Tibial nerve (tissue), 4 donors: ENCODE data around the gene INTS13. TPM values are rescaled to one million over a fixed set of nuclear protein-coding genes. Genes with fewer than 3 reads are reported as not detected.

Experiments used
- DNase-seq, 2 donors: peaks; one replicate each; pipeline ENCODE4 v3.0.0-alpha.2; 2019; ENCODE audit warnings: low spot score in 2 of 2
- H3K27ac ChIP-seq, 4 donors: fragments of 200-600 bp; sonication (generic) in 3 of 4; one replicate each; pipeline ENCODE4 v1.5.1; 2017 to 2019; ENCODE audit warnings: mild to moderate bottlenecking in 1 of 4
- H3K27me3 ChIP-seq, 2 donors: fragments of 200-600 bp; sonication (generic) in 1 of 2; one replicate each; pipeline versions ENCODE4 v1.5.1 to v1.6.0; 2017 to 2019
- H3K36me3 ChIP-seq, 3 donors: fragments of 200-600 bp; sonication (generic); one replicate each; pipeline ENCODE4 v1.5.1; 2018 to 2019
- H3K4me1 ChIP-seq, 4 donors: fragments of 200-600 bp; sonication (generic) in 3 of 4; one replicate each; pipeline ENCODE4 v1.5.1; 2017 to 2019
- H3K4me3 ChIP-seq, 4 donors: fragments of 200-600 bp; sonication (generic) in 3 of 4; one replicate each; pipeline ENCODE4 v1.5.1; 2017 to 2019; ENCODE audit warnings: mild to moderate bottlenecking in 1 of 4, moderate library complexity in 1 of 4
- H3K9me3 ChIP-seq, 4 donors: fragments of 200-600 bp; sonication (generic) in 3 of 4; one replicate each; pipeline ENCODE4 v1.5.1; 2017 to 2019
- CTCF ChIP-seq, 5 experiments: fragments of 200-600 bp in 3 of 5; fragments of 450-650 bp in 2 of 5; sonication (generic) in 3 of 5; IDR thresholded peaks; one replicate each; pipeline ENCODE4 v1.5.1; 2016 to 2019; ENCODE audit warnings: antibody characterized with exemption in 5 of 5, mild to moderate bottlenecking in 3 of 5, moderate library complexity in 2 of 5
- EP300 ChIP-seq, 2 donors: sonication (generic); formaldehyde crosslinking; IDR thresholded peaks; one replicate each; pipeline ENCODE4 v1.6.1; 2017; ENCODE audit warnings: antibody characterized with exemption in 2 of 2, mild to moderate bottlenecking in 1 of 2
- POLR2A ChIP-seq, 2 donors: fragments of 450-650 bp; IDR thresholded peaks; one replicate each; pipeline ENCODE4 v1.6.1; 2017; ENCODE audit warnings: antibody characterized with exemption in 2 of 2, mild to moderate bottlenecking in 2 of 2, moderate library complexity in 2 of 2
- WGBS, 2 donors: methylation state at CpG; one replicate each; pipeline ENCODE4 v1.1.5; 2018; 5-methylcytosine and 5-hydroxymethylcytosine counted together
- total RNA-seq, 4 donors: library from RNA; depleted of rRNA; stranded (reverse); fragments of >200 nt; gene quantifications; one replicate each; pipeline ENCODE4 v1.1.0, GENCODE V29; 2016

INTS13 gene
- total RNA-seq, 4 donors from 2014 or later, result 12.4 to 31.5 (median 19.5) TPM

- H3K27ac ChIP-seq, result peak overlapping the region in 1 of 4 donors; percentile 98
- TF ChIP-seq CTCF (IDR thresholded peaks at IDR 0.05), result no peak
- TF ChIP-seq POLR2A (IDR thresholded peaks at IDR 0.05), result no peak
- TF ChIP-seq EP300 (IDR thresholded peaks at IDR 0.05), result no peak
- 14 to 33% methylated on average over 1 of the region's 1 CpG for WGBS, 2 donors
- peak overlapping the region; percentile 71 to 96 (median 84) for H3K4me3 ChIP-seq
- no peaks in the 10 kb centered on the region for H3K27me3 ChIP-seq
- peaks cover 0 to 3% (median 0%) of the 10 kb centered on the region in 4 donors for H3K9me3 ChIP-seq
- no peaks in the 10 kb centered on the region for H3K36me3 ChIP-seq
- H3K4me1 ChIP-seq, result peaks cover 0 to 71% (median 35%) of the 10 kb centered on the region in 4 donors
- DNase-seq, result no peak
Observed at GRCh38 chr12:26939953-26940352, 2.2 kb upstream of the INTS13 start.

GRCh38 chr12:26939192-26939832 is 1.5 kb upstream of the INTS13 start:
- WGBS, 2 donors, result 10% methylated on average over 9 of the region's 9 CpGs
- no peak for TF ChIP-seq EP300 (IDR thresholded peaks at IDR 0.05)
- no peak for TF ChIP-seq CTCF (IDR thresholded peaks at IDR 0.05)
- no peak for TF ChIP-seq POLR2A (IDR thresholded peaks at IDR 0.05)
- Histone ChIP-seq H3K4me1 (peaks cover 0 to 71% (median 35%) of the 10 kb centered on the region in 4 donors), H3K4me3 (peak overlapping the region; percentile 71 to 96 (median 84)), H3K36me3 (no peaks in the 10 kb centered on the region), H3K9me3 (no peaks in the 10 kb centered on the region), H3K27me3 (no peaks in the 10 kb centered on the region), H3K27ac (peak overlapping the region; percentile 89 to 98 (median 97))
- DNase-seq, result no peak

- TF ChIP-seq CTCF (IDR thresholded peaks at IDR 0.05) (no peak), EP300 (IDR thresholded peaks at IDR 0.05) (no peak), POLR2A (IDR thresholded peaks at IDR 0.05) (no peak)
- Histone ChIP-seq H3K27me3 (no peaks in the 10 kb centered on the region), H3K9me3 (no peaks in the 10 kb centered on the region), H3K4me3 (peak overlapping the region; percentile 71 to 96 (median 84)), H3K36me3 (no peaks in the 10 kb centered on the region), H3K27ac (peak overlapping the region; percentile 89 to 98 (median 97)), H3K4me1 (peaks cover 0 to 70% (median 35%) of the 10 kb centered on the region in 4 donors)
- DNase-seq, result peak; percentile 14 to 22
- 0 to 1% methylated on average over 7 to 28 of the region's 28 CpGs for WGBS, 2 donors
Observed at GRCh38 chr12:26938701-26939062, 901 bp upstream of the INTS13 start.

GRCh38 chr12:26937443-26937862 is 328 bp downstream of the INTS13 start:
- Histone ChIP-seq H3K36me3 (peaks cover 0 to under 1% (median 0%) of the 10 kb centered on the region in 3 donors), H3K27ac (peak overlapping the region; percentile 89 to 98 (median 97)), H3K9me3 (no peaks in the 10 kb centered on the region), H3K27me3 (no peaks in the 10 kb centered on the region), H3K4me3 (peak overlapping the region; percentile 71 to 96 (median 84)), H3K4me1 (peaks cover 0 to 57% (median 35%) of the 10 kb centered on the region in 4 donors)
- no peak for TF ChIP-seq EP300 (IDR thresholded peaks at IDR 0.05)
- TF ChIP-seq POLR2A (IDR thresholded peaks at IDR 0.05), result no peak
- TF ChIP-seq CTCF (IDR thresholded peaks at IDR 0.05), result no peak
- DNase-seq, result no peak
- WGBS, 2 donors, result 0% methylated on average over 10 of the region's 10 CpGs
